Activated CD4-positive, alpha-beta T cell treated with anti-CD3 and anti-CD28 coated beads for 36 hours (primary cell): ENCODE data around the gene IRF8. TPM values are rescaled to one million over a fixed set of nuclear protein-coding genes. Genes with fewer than 3 reads are reported as not detected.

ENCODE experiments used
- ATAC-seq: fragments of 200-7000 bp; cut with Tn5 transposase; one replicate; pipeline ENCODE4 v1.10.0; 2021; ENCODE audit warnings: mild to moderate bottlenecking, moderate library complexity
- CTCF ChIA-PET: fragments of 350-600 bp; sonication (Branson Sonifier 250); formaldehyde crosslinking; loops from one replicate; lab custom pipeline; 2021; ENCODE audit warnings: antibody characterized with exemption; lab: Charles Lee
- POLR2A ChIA-PET: fragments of 350-600 bp; sonication (Branson Sonifier 250); formaldehyde crosslinking; loops from one replicate; lab custom pipeline; 2021; ENCODE audit warnings: antibody characterized with exemption, inconsistent platforms; lab: Charles Lee
- DNase-seq: peaks from one replicate; pipeline ENCODE4 v3.0.0-alpha.2; 2020
- H3K27ac Mint-ChIP-seq: one replicate; pipeline ENCODE4 v1.8.0; 2021; ENCODE audit warnings: mixed read lengths
- H3K27me3 Mint-ChIP-seq: one replicate; pipeline ENCODE4 v1.8.0; 2021; ENCODE audit warnings: mixed read lengths
- H3K36me3 Mint-ChIP-seq: one replicate; pipeline ENCODE4 v1.8.0; 2021; ENCODE audit warnings: low read depth, mixed read lengths
- H3K4me1 Mint-ChIP-seq: one replicate; pipeline ENCODE4 v1.8.0; 2021; ENCODE audit warnings: mixed read lengths
- H3K4me3 Mint-ChIP-seq: one replicate; pipeline ENCODE4 v1.8.0; 2021; ENCODE audit warnings: mild to moderate bottlenecking, moderate library complexity, mixed read lengths
- H3K9me3 Mint-ChIP-seq: one replicate; pipeline ENCODE4 v1.8.0; 2021; ENCODE audit warnings: low read depth, mixed read lengths
- intact Hi-C, 2 experiments: fragments of 100-400 bp; cut with DNase I in 1 of 2; cut with micrococcal nuclease in 1 of 2; formaldehyde crosslinking; loops; one replicate each; pipeline versions ENCODE4 v1.14.2 to v1.15.1; 2022 to 2024; cut with DNase I, micrococcal nuclease
- total RNA-seq, 2 experiments: library from RNA; stranded (reverse); gene quantifications; one replicate each; pipeline ENCODE4 v1.2.3, GENCODE V29; 2021

The IRF8 gene
- total RNA-seq, 2 experiments from 2014 or later: 227 to 250 TPM

- DNase-seq (no peak), ATAC-seq (no peak)
- no peak overlapping the region for H3K4me3 Mint-ChIP-seq
- ChIA-PET CTCF (interaction anchor here (0.7 to 2.8 kb wide), 4 partner anchors 8 to 94 kb away, joined by 3 to 13 read pairs (median 7); no protein-coding TSS in a partner anchor), POLR2A (interaction anchor here (1.2 kb wide), 1 partner anchor 17 kb away, joined by 5 read pairs; the partner anchor contains the start of gene IRF8)
- no peak overlapping the region for H3K27ac Mint-ChIP-seq
- no peaks in the 10 kb centered on the region for H3K9me3 Mint-ChIP-seq
- no peaks in the 10 kb centered on the region for H3K27me3 Mint-ChIP-seq
- intact Hi-C loops: no loop called here
- H3K4me1 Mint-ChIP-seq: peaks cover 7% of the 10 kb centered on the region
- H3K36me3 Mint-ChIP-seq: peaks cover 81% of the 10 kb centered on the region
Observed at GRCh38 chr16:85915125-85915845, 16.3 kb downstream of the IRF8 start.

DNA sequence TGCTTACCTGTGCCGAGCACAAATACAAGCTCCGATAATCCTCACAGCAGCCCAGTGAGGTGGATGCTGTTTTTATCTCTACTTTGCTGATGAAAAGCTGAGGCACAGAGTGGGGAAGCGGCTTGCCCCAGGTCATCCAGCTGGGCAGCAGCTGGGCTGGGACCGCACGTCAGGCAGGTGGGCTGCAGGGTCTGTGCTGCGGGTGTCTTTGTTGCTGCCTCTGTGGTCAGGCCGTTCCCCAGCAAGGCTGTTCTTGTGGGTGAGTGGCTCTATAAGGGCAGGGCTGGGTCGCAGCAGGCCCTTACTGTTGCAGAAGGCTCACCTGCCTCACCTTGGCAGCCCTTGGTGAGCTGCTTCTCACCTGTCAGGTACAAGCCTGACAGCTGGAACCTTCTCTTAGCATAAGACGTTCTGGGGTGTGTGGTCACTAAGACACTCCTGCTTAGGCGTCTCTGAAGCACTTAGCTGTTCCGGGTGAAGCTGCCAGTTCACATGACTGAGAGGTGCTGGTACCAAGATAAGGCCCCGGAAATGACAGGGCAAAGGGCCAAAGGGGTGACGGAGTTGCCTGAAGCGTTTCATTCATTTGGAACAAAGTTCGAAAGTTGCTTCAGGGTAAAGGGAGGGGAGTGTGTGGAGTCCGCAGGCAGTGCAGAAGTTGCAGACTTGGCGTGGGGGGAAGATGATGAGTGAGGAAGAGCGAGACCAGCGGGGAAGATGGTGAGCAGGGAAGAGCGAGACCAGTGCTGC, 17.4 kb downstream of the IRF8 start:
- ATAC-seq (no peak), DNase-seq (no peak)
- no peak overlapping the region for H3K4me3 Mint-ChIP-seq
- H3K4me1 Mint-ChIP-seq: peaks cover 7% of the 10 kb centered on the region
- intact Hi-C loops: no loop called here
- ChIA-PET CTCF (interaction anchor here (0.6 to 2.8 kb wide), 5 partner anchors 9 to 95 kb away, joined by 3 to 13 read pairs (median 4); no protein-coding TSS in a partner anchor), POLR2A (no interaction called here)
- H3K27me3 Mint-ChIP-seq: no peaks in the 10 kb centered on the region
- H3K9me3 Mint-ChIP-seq: no peaks in the 10 kb centered on the region
- H3K36me3 Mint-ChIP-seq: peaks cover 83% of the 10 kb centered on the region
- peak overlapping the region; percentile 61 for H3K27ac Mint-ChIP-seq

- Mint-ChIP-seq H3K36me3 (peaks cover 81% of the 10 kb centered on the region), H3K4me1 (peaks cover 7% of the 10 kb centered on the region), H3K4me3 (no peak overlapping the region), H3K27ac (no peak overlapping the region), H3K27me3 (no peaks in the 10 kb centered on the region), H3K9me3 (no peaks in the 10 kb centered on the region)
- ChIA-PET POLR2A (no interaction called here), CTCF (interaction anchor here (0.6 to 2.8 kb wide), 5 partner anchors 9 to 96 kb away, joined by 3 to 13 read pairs (median 4); partner anchors contain the start of gene IRF8)
- DNase-seq (peak; percentile 47), ATAC-seq (no peak)
- intact Hi-C loops: no loop called here
Observed at GRCh38 chr16:85917012-85917411, 18.1 kb downstream of the IRF8 start.

- DNase-seq: no peak
- no peak overlapping the region for H3K27ac Mint-ChIP-seq
- ChIA-PET POLR2A (interaction anchor here (0.6 kb wide), 1 partner anchor 92 kb away, joined by 3 read pairs; no protein-coding TSS in a partner anchor), CTCF (interaction anchor here (0.6 to 2.8 kb wide), 3 partner anchors 11 to 96 kb away, joined by 3 to 11 read pairs (median 3); no protein-coding TSS in a partner anchor)
- no peaks in the 10 kb centered on the region for H3K27me3 Mint-ChIP-seq
- peak; percentile 8 for ATAC-seq
- H3K4me1 Mint-ChIP-seq: peaks cover 7% of the 10 kb centered on the region
- peaks cover 76% of the 10 kb centered on the region for H3K36me3 Mint-ChIP-seq
- H3K4me3 Mint-ChIP-seq: no peak overlapping the region
- intact Hi-C loops: no loop called here
- no peaks in the 10 kb centered on the region for H3K9me3 Mint-ChIP-seq
Observed at GRCh38 chr16:85917959-85918358, 19.0 kb downstream of the IRF8 start.

GRCh38 chr16:85918436-85918835, 19.5 kb downstream of the IRF8 start:
- ATAC-seq: no peak
- no peaks in the 10 kb centered on the region for H3K9me3 Mint-ChIP-seq
- no peak overlapping the region for H3K27ac Mint-ChIP-seq
- H3K4me3 Mint-ChIP-seq: no peak overlapping the region
- ChIA-PET POLR2A (no interaction called here), CTCF (interaction anchor here (0.6 to 0.7 kb wide), 2 partner anchors 10 to 15 kb away, joined by 3 read pairs; no protein-coding TSS in a partner anchor)
- H3K36me3 Mint-ChIP-seq: peaks cover 71% of the 10 kb centered on the region
- DNase-seq: no peak
- intact Hi-C loops: no loop called here
- H3K27me3 Mint-ChIP-seq: no peaks in the 10 kb centered on the region
- peaks cover 7% of the 10 kb centered on the region for H3K4me1 Mint-ChIP-seq

GRCh38 chr16:85919271-85920267, 20.6 kb downstream of the IRF8 start:
- no peaks in the 10 kb centered on the region for H3K27me3 Mint-ChIP-seq
- peaks cover 18% of the 10 kb centered on the region for H3K4me1 Mint-ChIP-seq
- intact Hi-C loops: no loop called here
- no peak overlapping the region for H3K4me3 Mint-ChIP-seq
- no peak overlapping the region for H3K27ac Mint-ChIP-seq
- DNase-seq: no peak
- ChIA-PET POLR2A (interaction anchor here (0.6 to 1.0 kb wide), 3 partner anchors 16 to 119 kb away, joined by 3 read pairs; no protein-coding TSS in a partner anchor), CTCF (no interaction called here)
- H3K36me3 Mint-ChIP-seq: peaks cover 66% of the 10 kb centered on the region
- H3K9me3 Mint-ChIP-seq: no peaks in the 10 kb centered on the region
- no peak for ATAC-seq

GRCh38 chr16:85921026-85921425, 22.1 kb downstream of the IRF8 start:
- no peak overlapping the region for H3K4me3 Mint-ChIP-seq
- H3K27ac Mint-ChIP-seq: no peak overlapping the region

GRCh38 chr16:85923153-85924021, 24.4 kb downstream of the IRF8 start:
- DNase-seq (peak; percentile 26), ATAC-seq (peak; percentile 12)
- POLR2A ChIA-PET: interaction anchor here (0.6 to 1.7 kb wide), 4 partner anchors 10 to 93 kb away, joined by 3 to 6 read pairs (median 4); no protein-coding TSS in a partner anchor
- Mint-ChIP-seq H3K4me1 (peaks cover 39% of the 10 kb centered on the region), H3K27me3 (peaks cover 6% of the 10 kb centered on the region), H3K4me3 (no peak overlapping the region), H3K27ac (peak overlapping the region; percentile 58), H3K9me3 (no peaks in the 10 kb centered on the region), H3K36me3 (peaks cover 41% of the 10 kb centered on the region)
- intact Hi-C loops: loop anchor here in 1 of 2 experiments (1.0 kb wide), 2 partner anchors 13 to 66 kb away; no protein-coding TSS in a partner anchor
- CTCF ChIA-PET: interaction anchor here (1.0 to 2.9 kb wide), 8 partner anchors 8 to 103 kb away, joined by 3 to 14 read pairs (median 3); no protein-coding TSS in a partner anchor

More at GRCh38 chr16:85921026-85921425, 22.1 kb downstream of the IRF8 start:
- Mint-ChIP-seq H3K9me3 (no peaks in the 10 kb centered on the region), H3K36me3 (peaks cover 59% of the 10 kb centered on the region), H3K4me1 (peaks cover 32% of the 10 kb centered on the region), H3K27me3 (no peaks in the 10 kb centered on the region)
- ChIA-PET CTCF (no interaction called here), POLR2A (no interaction called here)
- DNase-seq (no peak), ATAC-seq (no peak)
- intact Hi-C loops: no loop called here

GRCh38 chr16:85924675-85925074, 25.7 kb downstream of the IRF8 start:
- H3K27ac Mint-ChIP-seq: peak overlapping the region; percentile 80
- H3K27me3 Mint-ChIP-seq: peaks cover 6% of the 10 kb centered on the region
- ChIA-PET POLR2A (interaction anchor here (1.2 to 1.7 kb wide), 3 partner anchors 11 to 64 kb away, joined by 3 to 6 read pairs (median 4); no protein-coding TSS in a partner anchor), CTCF (interaction anchor here (0.8 to 2.9 kb wide), 4 partner anchors 63 to 488 kb away, joined by 3 to 14 read pairs (median 4); no protein-coding TSS in a partner anchor)
- no peaks in the 10 kb centered on the region for H3K9me3 Mint-ChIP-seq
- ATAC-seq (peak; percentile 41), DNase-seq (peak; percentile 72)
- H3K36me3 Mint-ChIP-seq: peaks cover 28% of the 10 kb centered on the region
- H3K4me1 Mint-ChIP-seq: peaks cover 42% of the 10 kb centered on the region
- intact Hi-C loops: loop anchor here (1.0 kb wide), 2 partner anchors 12 to 65 kb away; no protein-coding TSS in a partner anchor
- H3K4me3 Mint-ChIP-seq: peak overlapping the region; percentile 46
